Spleen (tissue), 11 donors: ENCODE measurements around the gene PRXL2B. TPM values are rescaled to one million over a fixed set of nuclear protein-coding genes. Genes with fewer than 3 reads are reported as not detected.

Experiments used
- DNase-seq: peaks from one replicate; pipeline ENCODE4 v3.0.0-alpha.2; 2020
- H3K27ac ChIP-seq, 8 donors: fragments of 200-600 bp; sonication (generic) in 7 of 8; 1 replicate in 4 of 8; 2 replicates in 4 of 8; pipeline versions ENCODE4 v1.5.0 to v1.8.0; 2016 to 2021; ENCODE audit warnings: inconsistent platforms in 4 of 8, mild to moderate bottlenecking in 4 of 8, moderate library complexity in 1 of 8
- H3K27me3 ChIP-seq, 7 donors: fragments of 200-600 bp; sonication (generic) in 6 of 7; replicated peaks in 1 of 7; 1 replicate in 4 of 7; 2 replicates in 3 of 7; pipeline versions ENCODE4 v1.5.0 to v1.8.0; 2016 to 2021; ENCODE audit warnings: inconsistent platforms in 3 of 7, mild to moderate bottlenecking in 1 of 7
- H3K36me3 ChIP-seq, 6 donors: fragments of 200-600 bp; sonication (generic) in 5 of 6; 1 replicate in 4 of 6; 2 replicates in 2 of 6; pipeline versions ENCODE4 v1.5.0 to v1.8.0; 2016 to 2021; ENCODE audit warnings: inconsistent platforms in 2 of 6
- H3K4me1 ChIP-seq, 6 donors: fragments of 200-600 bp; sonication (generic) in 5 of 6; 1 replicate in 3 of 6; 2 replicates in 3 of 6; pipeline versions ENCODE4 v1.5.0 to v1.8.0; 2016 to 2021; ENCODE audit warnings: inconsistent platforms in 3 of 6
- H3K4me3 ChIP-seq, 8 donors: fragments of 200-600 bp; sonication (generic) in 7 of 8; 1 replicate in 4 of 8; 2 replicates in 4 of 8; pipeline versions ENCODE4 v1.5.0 to v1.8.0; 2016 to 2021; ENCODE audit warnings: inconsistent platforms in 4 of 8, mild to moderate bottlenecking in 4 of 8, moderate library complexity in 2 of 8
- H3K9me3 ChIP-seq, 8 donors: fragments of 200-600 bp; sonication (generic) in 7 of 8; 1 replicate in 4 of 8; 2 replicates in 4 of 8; pipeline versions ENCODE4 v1.5.0 to v1.8.0; 2016 to 2021; ENCODE audit warnings: inconsistent platforms in 4 of 8
- POLR2A ChIP-seq, 3 donors: fragments of 450-650 bp; IDR thresholded peaks; one replicate each; pipeline ENCODE4 v1.5.1; 2017; ENCODE audit warnings: antibody characterized with exemption in 3 of 3, mild to moderate bottlenecking in 1 of 3
- POLR2AphosphoS5 ChIP-seq, 3 donors: sonication (generic); formaldehyde crosslinking; IDR thresholded peaks; one replicate each; pipeline ENCODE4 v1.5.1; 2017; ENCODE audit warnings: antibody characterized with exemption in 3 of 3
- whole genome bisulfite sequencing, 5 donors: extraction: QIAGEN DNeasy Blood & Tissue Kit in 3 of 5; methylation state at CpG; one replicate each; pipeline versions ENCODE4 v1.1.5 to v1.1.7; 2013 to 2018; 5-methylcytosine and 5-hydroxymethylcytosine counted together
- intact Hi-C: fragments of 100-400 bp; cut with DNase I; formaldehyde crosslinking; loops from one replicate; pipeline ENCODE4 v1.15.0; 2023; ENCODE audit warnings: low total_unique reads
- polyA plus RNA-seq, 3 donors: library from polyadenylated mRNA; stranded (reverse); fragments of 200-250 nt; gene quantifications; one replicate each; pipeline ENCODE4 v1.2.1, GENCODE V29; 2013
- total RNA-seq, 7 donors: library from RNA; depleted of rRNA in 3 of 7; stranded (reverse); fragments of >200 nt in 3 of 7; fragmentation: NEBNext Ultra II Directional in 4 of 7; extraction: Animal tissue kit (Norgen Biotek cat#: 25700) in 4 of 7; gene quantifications; one replicate each; pipeline versions ENCODE4 v1.1.0 to v1.2.1, GENCODE V29; 2016 to 2021
- TF ChIP-seq, protein P1 (sequence below), 11 experiments: fragments of 200-600 bp in 7 of 11; fragments of 450-650 bp in 4 of 11; sonication (generic) in 4 of 11; IDR thresholded peaks in 8 of 11; conservative IDR thresholded peaks in 3 of 11; 1 replicate in 7 of 11; 2 replicates in 4 of 11; pipeline versions ENCODE4 v1.4.0 to v1.8.0; 2016 to 2021; ENCODE audit warnings: antibody characterized with exemption in 11 of 11, inconsistent platforms in 4 of 11, mild to moderate bottlenecking in 1 of 11
- donor health status: healthy with polysubstance abuse.
- donor health status: DM: no; HTN: no; CAD: no; lungs with moderate emphysema.
- donor health status: DM: no; HTN: no; CAD: no.
- donor health status: Bipolar disorder and iron deficiency.
- donor health status: healthy.
- donor health status: DM: no; HTN: no; CAD: no.
- donor health status: DM: yes; HTN: yes; CAD: no.

The PRXL2B gene
- total and polyA plus RNA-seq, 10 donors = 10.7 to 43.0 (median 25.0) TPM

GRCh38 chr1:2583331-2583791, 3.2 kb upstream of the PRXL2B start:
- Histone ChIP-seq H3K36me3 (peaks cover 0 to 2% (median 0%) of the 10 kb centered on the region in 6 donors), H3K4me3 (no peak overlapping the region), H3K27ac (peak overlapping the region in 7 of 8 donors; percentile 95 to 100 (median 99)), H3K9me3 (no peaks in the 10 kb centered on the region), H3K4me1 (peaks cover 33 to 91% (median 67%) of the 10 kb centered on the region in 6 donors), H3K27me3 (peaks cover 0 to 7% (median 0%) of the 10 kb centered on the region in 7 donors)
- WGBS, 5 donors = 49 to 75% (median 70%) methylated on average over 4 to 5 of the region's 5 CpGs
- intact Hi-C loops = no loop called here
- DNase-seq = peak; percentile 78
- TF ChIP-seq, protein P1, sequence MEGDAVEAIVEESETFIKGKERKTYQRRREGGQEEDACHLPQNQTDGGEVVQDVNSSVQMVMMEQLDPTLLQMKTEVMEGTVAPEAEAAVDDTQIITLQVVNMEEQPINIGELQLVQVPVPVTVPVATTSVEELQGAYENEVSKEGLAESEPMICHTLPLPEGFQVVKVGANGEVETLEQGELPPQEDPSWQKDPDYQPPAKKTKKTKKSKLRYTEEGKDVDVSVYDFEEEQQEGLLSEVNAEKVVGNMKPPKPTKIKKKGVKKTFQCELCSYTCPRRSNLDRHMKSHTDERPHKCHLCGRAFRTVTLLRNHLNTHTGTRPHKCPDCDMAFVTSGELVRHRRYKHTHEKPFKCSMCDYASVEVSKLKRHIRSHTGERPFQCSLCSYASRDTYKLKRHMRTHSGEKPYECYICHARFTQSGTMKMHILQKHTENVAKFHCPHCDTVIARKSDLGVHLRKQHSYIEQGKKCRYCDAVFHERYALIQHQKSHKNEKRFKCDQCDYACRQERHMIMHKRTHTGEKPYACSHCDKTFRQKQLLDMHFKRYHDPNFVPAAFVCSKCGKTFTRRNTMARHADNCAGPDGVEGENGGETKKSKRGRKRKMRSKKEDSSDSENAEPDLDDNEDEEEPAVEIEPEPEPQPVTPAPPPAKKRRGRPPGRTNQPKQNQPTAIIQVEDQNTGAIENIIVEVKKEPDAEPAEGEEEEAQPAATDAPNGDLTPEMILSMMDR (IDR thresholded peaks at IDR 0.05 in 8 of 11, conservative IDR thresholded peaks at IDR 0.05 in 3 of 11) = no peak
- TF ChIP-seq POLR2AphosphoS5 (IDR thresholded peaks at IDR 0.05) (no peak), POLR2A (IDR thresholded peaks at IDR 0.05) (no peak)

- Histone ChIP-seq H3K9me3 (no peaks in the 10 kb centered on the region), H3K27me3 (peaks cover 0 to 7% (median 0%) of the 10 kb centered on the region in 7 donors), H3K4me3 (peak overlapping the region in 1 of 8 donors; percentile 95), H3K36me3 (peaks cover 0 to 8% (median 2%) of the 10 kb centered on the region in 6 donors), H3K27ac (peak overlapping the region; percentile 95 to 100 (median 99)), H3K4me1 (peaks cover 28 to 91% (median 64%) of the 10 kb centered on the region in 6 donors)
- TF ChIP-seq, protein P1 (IDR thresholded peaks at IDR 0.05 in 8 of 11, conservative IDR thresholded peaks at IDR 0.05 in 3 of 11) = no peak
- peak in 2 of 3 donors; percentile 28 to 60 for TF ChIP-seq POLR2AphosphoS5 (IDR thresholded peaks at IDR 0.05)
- peak; percentile 76 for DNase-seq
- WGBS, 5 donors = 62 to 79% (median 67%) methylated on average over 14 of the region's 14 CpGs
- intact Hi-C loops = no loop called here
Observed at GRCh38 chr1:2583871-2584351, 2.7 kb upstream of the PRXL2B start.

GRCh38 chr1:2584686-2585317, 1.8 kb upstream of the PRXL2B start:
- Histone ChIP-seq H3K36me3 (peaks cover 0 to 17% (median 8%) of the 10 kb centered on the region in 6 donors), H3K27ac (peak overlapping the region; percentile 95 to 100 (median 99)), H3K9me3 (no peaks in the 10 kb centered on the region), H3K4me1 (peaks cover 27 to 86% (median 55%) of the 10 kb centered on the region in 6 donors), H3K27me3 (peaks cover 0 to 7% (median 0%) of the 10 kb centered on the region in 7 donors), H3K4me3 (peak overlapping the region; percentile 61 to 95 (median 82))
- DNase-seq = no peak
- intact Hi-C loops = no loop called here
- TF ChIP-seq, protein P1 (IDR thresholded peaks at IDR 0.05 in 8 of 11, conservative IDR thresholded peaks at IDR 0.05 in 3 of 11) = no peak
- TF ChIP-seq POLR2AphosphoS5 (IDR thresholded peaks at IDR 0.05) (no peak), POLR2A (IDR thresholded peaks at IDR 0.05) (no peak)
- WGBS, 5 donors = 11 to 19% (median 16%) methylated on average over 12 of the region's 12 CpGs
